NT2/D1 (cell line): ENCODE measurements around the gene ACSM5.
"Not testable (repeated sequence)": the region's sequence is repeated elsewhere in the genome, so short reads cannot be mapped to it uniquely, and the experiment has no call there.

Source experiments
- SUZ12 ChIP-seq: IDR thresholded peaks from 2 replicates; pipeline ENCODE4 v1.6.1; 2011; ENCODE audit not compliant: insufficient read length, insufficient read depth; ENCODE audit errors: extremely low read depth
- YY1 ChIP-seq: IDR thresholded peaks from 2 replicates; pipeline ENCODE4 v1.6.1; 2011; ENCODE audit not compliant: insufficient read length, insufficient read depth
- ZNF274 ChIP-seq: IDR thresholded peaks from 2 replicates; pipeline ENCODE4 v1.6.1; 2011; ENCODE audit warnings: mild to moderate bottlenecking, low read depth, low read length

DNA sequence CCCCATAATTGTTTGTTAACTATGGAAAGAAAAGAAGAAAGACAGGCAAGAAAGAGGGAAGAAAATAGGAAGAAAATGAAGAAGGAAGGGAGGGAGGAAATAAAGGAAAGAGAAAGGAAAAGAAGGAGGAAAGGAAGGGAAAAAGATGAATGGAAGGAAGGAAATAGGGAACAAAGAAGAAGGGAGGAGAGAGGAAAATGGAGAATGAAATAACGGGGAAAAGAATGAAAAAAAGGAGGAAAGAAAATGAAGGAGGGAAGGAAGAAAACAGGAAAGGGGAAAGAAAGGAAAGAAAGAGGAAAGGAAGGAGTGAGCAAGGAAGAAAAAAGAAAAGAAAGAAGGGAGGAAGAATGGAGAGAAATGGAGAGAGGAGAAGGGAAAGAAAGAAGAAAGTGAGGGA, 21.1 kb downstream of the ACSM5 start:
- TF ChIP-seq YY1, SUZ12, ZNF274: not testable (repeated sequence)
